NCI-H1694 (cell line): ENCODE measurements around the gene COL12A1.

ENCODE experiments used
- DNase-seq: peaks from one replicate; lab custom pipeline; 2025; lab: John Stamatoyannopoulos, UW

COL12A1 gene

DNA sequence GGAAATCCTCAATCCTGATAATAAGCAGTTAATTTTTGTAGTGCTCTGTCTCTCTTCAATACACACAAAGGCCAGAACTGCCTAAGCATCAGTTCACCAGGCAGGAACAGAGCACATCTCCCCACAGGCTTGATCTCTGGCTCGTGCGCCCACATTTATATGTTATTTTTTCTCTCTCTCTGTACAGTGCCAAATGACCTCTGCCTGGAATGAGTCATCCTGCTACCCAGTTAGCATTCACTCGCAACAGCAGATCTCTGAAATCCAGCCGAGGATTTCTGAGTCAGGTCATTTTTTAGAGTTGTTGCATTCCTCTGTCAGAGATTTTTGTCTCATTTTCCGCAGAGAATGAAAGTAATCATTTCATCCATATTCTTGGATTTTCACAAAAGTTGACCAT lies 107.1 kb downstream of the COL12A1 start:
- no peak for DNase-seq

DNA sequence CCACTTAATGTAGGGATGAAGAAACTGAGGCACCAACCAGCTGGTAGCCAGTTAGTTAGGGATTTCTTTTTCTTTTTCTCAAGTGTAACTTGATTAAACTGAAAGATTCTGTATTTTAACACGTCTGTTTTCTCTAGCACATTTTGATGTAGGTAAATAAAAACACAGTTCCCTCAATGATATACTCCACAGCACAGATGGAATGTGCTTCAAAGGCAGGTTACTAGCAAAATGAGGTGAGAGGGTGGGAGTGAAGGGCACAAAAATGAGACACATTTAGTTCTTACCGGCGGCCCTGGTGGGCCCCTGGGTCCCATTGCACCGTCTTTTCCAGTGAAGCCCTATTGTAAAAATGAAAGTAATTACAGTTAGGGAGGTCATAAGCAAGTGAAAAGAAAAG lies 108.9 kb downstream of the COL12A1 start:
- no peak for DNase-seq

DNA sequence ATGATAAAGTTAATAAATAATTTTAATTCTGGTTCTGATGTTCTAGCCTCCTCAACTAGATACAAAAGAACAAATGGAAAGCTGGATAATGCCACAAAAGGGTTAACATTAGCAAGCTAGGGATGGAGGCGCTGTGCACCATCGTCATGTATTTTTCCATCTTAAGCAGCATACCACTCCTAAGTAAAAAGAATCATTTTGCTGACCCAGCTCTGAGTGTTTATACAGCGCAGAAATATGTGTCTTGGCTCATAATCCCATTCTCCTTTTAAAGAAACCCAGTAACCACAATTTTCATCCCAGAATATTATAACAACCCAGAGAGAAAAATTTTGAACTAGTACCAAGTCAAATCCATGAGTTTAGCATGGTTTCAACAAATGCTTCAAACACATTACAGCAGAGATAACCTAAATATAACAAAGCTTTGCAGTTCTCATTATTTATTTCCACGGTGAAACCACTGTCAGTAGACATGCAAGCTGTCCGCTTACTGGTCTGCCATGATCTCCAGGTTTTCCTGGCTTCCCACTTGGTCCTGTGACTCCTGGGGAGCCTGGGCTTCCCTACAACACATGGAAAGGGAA lies 111.1 kb downstream of the COL12A1 start:
- no peak for DNase-seq

DNA sequence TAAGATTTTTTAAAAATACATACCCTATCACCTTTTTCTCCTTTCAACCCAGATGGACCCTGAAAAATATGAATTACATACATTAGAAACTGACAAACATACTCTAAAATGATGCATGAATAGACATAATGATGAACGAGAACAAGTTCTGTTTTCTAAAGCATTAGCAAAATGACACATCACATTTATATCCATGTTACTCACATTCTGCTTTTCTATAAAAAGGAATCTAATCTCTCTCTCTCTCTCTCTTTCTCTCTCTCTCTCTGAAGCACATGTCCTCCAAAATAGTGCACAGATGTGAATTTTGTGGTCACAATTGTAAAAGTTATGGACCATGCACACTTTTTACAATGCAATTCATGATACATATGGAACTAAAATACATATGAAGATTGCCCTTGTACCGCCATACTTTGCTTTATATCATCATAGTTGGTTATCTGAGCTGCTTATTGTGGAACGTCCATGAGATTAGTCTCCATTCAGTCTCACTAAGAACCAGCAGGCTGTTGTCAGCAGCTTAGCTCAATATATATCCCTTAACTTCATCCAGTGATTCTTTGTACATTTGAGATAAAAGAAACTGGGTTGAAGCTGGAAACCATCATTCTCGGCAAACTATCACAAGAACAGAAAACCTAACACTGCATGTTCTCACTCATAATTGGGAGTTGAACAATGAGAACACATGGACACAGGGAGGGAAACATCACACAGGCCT lies 114.2 kb downstream of the COL12A1 start:
- no peak for DNase-seq

DNA sequence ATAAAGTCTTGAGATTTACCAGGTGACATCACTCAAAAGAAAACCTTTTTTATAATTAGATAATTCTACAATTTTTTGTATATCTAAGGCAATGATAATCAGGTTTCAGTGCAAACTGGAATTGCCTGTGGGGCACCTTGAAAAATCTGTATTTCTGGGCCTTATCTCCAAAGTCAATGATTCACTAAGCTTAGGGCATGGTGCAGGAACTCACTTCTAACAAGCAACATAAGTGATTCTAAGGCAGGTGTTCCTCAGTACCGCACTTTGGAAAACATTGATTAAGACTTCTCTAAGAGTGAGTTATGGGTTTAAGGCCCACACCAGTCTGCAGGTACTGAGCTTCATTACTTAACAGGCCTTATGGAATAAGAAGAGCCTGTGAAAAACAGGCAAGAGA lies 115.3 kb downstream of the COL12A1 start:
- no peak for DNase-seq

DNA sequence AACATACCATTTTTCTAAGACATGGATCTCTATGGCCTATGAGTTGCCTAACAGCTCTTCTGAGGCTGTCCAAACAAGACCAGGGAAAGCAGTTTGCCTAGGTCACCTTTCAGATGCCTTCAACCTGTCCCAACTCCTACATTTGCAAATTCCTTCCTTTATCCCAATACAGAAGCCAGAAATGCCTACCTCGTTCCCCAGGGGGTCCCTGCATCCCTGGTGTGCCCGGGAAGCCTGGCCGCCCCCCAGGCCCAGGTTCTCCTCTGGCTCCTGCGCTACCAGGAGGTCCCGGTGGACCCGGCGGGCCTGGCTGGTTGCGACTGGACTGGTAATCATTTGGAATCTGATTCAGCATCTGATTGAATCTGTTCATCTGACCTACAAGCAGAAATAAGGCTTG lies 115.9 kb downstream of the COL12A1 start:
- DNase-seq = no peak

DNA sequence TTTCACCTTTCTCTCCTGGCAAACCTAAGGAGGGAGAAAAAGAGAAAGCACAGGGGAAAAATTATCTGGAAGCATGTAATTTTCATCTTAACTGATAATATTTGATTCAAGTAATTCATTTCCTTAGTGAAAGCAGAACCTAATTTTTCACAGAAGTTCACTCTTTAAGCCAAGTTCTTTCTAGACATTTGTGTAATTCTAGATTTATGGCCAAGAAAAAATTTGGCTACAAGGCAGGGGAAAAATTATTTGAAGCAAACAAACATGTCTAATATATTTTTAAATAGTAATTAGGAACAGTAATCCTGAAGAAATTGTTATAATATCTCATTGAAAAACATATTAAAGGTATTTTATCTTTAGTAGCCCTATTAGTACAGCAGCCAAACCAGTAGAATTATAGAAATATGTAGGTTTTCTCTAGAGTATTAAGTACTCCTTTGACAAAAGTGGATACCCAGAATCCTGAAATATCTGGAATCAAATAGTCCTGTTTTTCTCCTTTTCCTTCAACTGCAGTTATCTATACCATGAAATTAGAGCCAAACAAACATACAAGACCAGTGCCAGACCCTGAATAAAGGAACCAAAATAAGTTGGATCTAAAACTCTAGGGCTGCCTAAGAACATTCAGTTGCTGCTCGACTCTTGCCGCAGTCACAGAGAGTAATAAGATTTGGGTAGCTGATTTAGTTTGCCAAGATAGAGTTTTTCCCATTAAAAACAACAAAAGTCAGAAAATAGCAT lies 116.5 kb downstream of the COL12A1 start:
- DNase-seq = no peak

DNA sequence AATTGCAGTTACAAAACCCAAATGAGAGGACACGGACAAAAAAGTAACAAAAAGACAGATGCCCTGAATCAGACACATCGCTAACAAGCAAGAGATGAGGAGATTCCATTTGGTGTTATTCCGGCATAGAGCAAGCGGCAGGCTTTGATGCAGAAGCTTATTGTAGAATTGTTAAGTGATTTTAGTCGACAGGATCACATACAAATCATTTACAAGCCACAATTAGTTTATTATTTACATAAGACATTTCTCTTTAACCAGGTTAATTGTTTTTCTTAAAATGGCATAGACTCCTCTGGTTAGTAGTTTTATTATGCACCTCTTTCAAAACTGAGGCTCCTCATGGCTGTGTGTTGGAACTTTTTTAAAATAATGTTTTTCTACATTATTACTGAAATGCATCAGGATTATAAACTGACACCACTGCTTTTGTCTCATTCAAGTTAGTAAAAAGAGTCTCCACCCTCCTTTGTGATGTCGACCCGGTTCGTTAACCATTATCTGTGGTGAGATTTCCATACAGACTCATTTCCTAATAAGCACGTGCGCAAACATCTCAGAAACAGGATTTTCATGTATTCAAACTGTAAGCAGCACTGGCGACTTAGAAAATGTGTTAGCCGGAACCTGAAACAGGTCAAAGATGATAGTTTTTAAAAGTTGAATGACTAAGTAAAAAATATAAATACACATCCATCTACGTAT lies 119.8 kb downstream of the COL12A1 start:
- no peak for DNase-seq

DNA sequence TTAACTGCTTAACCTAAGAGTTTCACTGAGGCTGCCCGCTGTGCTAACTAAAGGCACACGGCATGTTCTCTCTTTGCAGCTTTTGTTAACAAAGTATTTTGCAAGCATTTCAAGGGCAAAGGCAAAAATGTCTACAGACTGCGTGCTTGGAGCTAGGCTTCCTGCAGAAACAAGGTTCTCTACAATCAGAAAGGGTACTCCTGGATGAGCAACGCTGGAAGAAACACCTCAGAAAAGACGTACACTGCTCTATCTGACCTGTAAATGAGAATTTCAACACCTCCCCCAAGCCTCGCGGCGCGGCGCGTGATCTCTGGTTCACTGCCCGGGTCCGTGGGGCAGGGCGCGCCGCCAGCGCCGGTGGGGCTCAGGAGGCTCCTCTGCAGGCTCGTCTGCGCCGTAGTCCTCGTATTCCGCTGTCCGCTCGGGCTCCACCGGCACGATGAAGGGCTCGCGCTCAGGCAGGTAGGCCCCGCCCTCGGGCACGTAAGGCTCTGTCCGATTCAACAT lies 120.9 kb downstream of the COL12A1 start:
- DNase-seq = no peak

DNA sequence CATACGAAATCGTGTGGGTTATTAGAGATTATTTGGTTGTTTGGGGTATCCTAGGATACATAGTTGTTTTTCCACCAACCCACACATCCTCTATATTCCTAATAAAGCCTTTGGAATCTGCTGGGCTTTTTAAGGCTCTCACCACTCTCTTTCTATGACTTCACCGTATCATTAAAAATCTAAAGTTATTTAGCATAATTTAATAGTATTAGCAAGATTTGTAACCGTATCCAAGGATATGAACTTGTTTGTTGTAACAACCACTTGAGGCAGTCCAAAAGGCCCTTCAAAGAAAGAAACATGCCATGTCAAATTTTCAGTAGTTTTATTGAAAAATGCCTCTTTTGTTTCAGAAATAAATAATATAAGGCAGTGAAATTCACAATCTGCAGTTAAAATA lies 121.8 kb downstream of the COL12A1 start:
- DNase-seq = no peak

DNA sequence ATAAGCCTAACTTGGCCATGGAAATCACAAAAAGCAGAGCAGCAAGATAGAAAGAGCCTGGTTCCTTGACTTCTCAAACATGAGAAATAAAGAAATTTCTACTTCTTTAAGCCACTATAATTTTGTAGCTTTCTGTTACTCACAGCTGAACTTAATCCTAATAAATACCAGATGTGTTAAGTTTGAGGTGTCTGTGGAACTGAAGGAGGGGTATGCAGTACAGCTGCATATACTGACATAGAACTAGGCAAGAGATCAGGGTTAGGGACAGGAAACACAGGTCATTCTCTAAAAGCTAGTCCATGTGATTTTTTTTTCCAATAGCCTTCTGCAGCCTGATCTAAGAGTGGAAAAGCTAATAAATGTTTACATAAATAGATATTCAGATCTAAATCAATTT lies 123.9 kb downstream of the COL12A1 start:
- DNase-seq = no peak

DNA sequence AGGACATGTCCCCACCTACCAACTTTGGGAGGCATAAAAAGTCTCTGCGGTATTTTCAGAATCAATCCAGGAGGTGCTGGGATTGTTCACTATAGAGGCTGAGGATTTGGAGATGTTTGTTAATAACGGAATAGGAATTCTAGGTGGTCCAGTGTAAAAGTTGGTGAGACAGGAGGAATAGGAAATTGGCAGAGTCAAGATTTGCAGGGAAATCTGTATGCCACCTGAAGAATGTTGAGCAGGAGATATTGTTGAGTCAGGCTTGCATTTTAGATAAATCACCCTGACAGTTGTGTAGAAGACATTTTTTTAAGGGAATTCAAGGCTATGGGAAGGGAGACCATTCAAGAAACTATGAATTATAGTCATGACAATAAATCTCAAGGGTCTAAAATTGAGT lies 124.8 kb downstream of the COL12A1 start:
- no peak for DNase-seq

DNA sequence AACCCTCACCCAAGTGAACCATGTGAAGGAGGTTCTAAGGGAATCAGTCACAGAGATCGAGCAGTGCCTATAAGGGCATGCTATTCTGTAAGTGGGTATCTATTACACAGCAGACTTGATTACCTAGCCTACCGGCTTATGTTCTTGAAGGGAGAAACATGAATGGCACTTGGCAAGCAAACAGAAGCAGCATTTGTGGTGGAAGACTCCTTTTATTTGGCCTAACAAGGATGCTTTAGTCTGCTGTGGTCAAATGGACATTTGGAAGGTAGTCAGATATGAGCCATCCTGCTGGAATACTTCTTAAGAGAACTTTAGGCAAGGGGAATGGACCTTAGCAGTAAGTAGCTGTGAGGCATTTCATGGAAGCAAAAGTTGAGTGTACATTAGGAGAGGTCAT lies 126.3 kb downstream of the COL12A1 start:
- no peak for DNase-seq

DNA sequence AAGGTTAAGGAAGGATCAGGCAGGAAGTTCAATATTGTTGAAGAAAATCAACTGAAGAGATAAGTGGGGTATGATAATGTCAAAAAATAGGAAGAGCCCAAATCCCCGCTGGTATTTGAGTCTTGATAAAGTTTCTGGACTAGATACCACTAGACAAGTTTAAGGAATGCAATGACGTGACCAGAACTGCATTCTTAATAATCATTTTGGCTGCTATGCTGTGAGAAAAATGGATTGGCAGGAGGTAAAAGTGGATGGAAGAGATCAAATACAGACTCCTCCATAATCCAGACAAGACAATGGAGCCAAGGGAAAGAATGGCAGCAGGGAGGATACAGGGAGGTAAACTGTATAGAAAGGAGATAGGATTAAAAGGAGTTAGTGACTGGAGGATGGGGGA lies 128.2 kb downstream of the COL12A1 start:
- DNase-seq = no peak

DNA sequence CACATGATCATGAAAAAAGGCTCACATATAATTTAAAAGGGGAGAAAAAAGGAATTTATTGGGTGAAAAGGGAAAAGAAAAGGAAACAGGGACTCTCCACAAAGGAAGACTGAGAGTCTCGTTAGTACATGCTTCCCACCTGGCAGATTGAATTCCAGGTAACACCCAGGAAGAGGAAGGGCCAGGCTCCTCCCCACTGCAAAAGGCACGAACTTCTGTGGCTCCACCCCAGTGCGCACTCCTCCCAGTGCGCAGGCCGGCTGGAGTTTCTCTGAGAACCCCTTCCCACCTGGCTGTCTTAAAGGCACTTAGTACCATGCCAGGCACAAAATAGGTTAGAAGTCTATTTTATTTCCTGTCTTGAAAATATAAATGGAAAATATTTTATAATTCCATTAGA lies 129.8 kb downstream of the COL12A1 start:
- DNase-seq = no peak

DNA sequence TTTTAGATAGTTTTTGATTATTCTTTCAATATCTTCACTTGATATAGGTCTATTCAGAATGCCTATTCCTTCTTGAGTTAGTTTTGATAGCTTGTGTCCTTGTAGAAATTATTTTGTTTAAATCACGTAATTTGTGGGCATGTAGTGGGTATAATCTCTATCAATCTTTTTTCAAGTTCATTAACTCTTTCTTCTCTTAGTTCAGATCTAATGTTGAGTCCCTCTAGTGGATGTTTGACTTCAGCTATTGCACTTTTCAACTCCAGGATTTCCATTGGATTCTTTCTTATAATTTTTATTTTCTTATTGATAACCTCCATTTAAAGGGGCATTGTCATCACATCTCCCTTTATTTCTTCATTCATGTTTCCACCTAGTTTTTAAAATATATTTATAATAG lies 135.6 kb downstream of the COL12A1 start:
- DNase-seq = no peak

DNA sequence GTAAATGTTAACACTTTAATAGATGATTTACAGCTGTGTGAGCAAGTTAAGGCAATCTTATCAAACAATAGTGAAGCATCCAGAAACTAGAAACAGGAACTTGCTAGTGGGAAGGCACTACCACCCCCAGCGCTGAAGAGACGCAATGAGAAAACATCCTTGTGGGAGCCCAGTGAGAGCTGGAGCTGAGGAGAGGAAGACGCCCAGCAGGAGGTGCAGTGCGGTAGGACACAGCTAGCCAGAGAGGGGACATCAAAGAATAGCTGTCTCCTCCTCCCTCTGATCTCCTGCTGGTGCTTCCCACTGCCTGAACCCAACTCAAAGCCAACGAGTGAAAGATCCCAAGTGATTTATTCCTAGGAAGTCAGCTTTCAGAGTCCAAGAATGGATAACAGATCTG lies 140.3 kb downstream of the COL12A1 start:
- no peak for DNase-seq

DNA sequence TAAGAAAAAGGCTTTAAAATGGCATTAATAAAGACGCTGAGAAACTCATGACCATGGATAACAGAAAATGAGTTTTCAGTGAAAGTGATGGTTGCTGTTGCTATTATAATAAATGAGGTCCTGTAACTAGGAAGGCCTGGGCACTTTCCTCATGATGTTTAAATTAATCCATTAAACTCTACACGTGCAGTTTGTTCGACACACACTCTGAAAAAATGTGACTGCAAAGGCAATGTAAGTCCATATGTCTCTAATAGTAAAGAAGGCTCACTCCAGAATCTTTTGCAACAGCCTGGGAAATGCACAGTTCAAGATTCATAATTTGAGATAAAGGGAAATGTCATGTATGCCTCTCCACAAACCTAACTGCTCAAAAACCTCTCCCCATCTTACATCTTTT lies 153.4 kb downstream of the COL12A1 start:
- DNase-seq = no peak

DNA sequence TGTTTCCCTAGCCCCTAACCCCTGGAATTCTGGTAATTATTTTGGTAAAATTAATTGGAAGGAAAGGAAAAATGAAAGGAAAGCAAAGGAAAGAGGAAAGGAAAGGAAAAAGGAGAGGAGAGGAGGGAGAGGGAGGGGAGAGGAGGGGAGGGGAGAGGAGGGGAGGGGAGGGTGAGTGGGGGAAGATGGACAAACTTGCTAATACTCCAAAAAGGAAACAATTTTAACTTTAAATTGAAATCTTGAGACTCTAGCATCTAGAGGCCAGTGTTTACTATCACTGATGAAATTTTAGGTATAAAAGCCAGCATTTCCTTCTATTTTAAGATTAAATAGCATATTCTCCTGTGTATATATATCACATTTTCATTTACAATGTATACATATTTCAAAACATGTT lies 156.5 kb downstream of the COL12A1 start:
- DNase-seq = no peak

DNA sequence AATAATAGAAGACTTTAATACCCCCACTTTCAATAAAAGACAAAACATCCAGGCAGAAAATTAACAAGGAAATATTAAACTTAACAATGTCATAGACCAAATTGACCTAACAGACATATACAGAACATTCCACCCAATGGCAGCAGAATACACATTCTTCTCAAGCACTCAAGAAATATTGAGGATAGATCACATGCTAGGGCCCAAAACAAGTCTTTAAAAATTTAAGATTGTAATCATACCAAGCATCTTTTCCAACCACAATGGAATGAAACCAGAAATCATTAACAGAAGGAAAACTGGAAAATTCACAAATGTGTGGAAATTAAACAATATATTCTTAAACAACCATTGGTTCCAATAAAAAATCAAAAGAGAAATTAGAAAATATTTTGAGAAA lies 161.0 kb downstream of the COL12A1 start:
- DNase-seq = no peak

DNA sequence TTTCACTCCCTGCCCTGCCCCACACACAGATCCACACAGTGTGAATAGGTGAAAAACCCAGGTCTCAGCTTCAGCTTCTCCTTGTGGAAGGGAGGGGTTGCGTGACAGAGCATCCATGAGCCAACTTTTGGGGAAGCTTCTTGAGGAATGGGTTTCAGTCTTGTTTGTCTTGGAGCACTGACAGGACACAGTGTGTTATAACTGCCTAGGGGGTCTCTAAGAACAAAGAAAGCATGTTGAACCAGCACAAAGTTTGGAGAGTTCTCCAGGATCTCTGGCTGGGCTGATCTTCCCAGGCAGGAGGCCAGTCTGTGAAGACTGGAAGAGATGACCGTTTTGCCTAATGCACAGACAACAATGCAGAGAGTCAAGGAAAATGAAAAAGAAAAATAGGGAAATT lies 164.5 kb downstream of the COL12A1 start:
- no peak for DNase-seq
